Ascending aorta (tissue), 2 donors: ENCODE results near the gene METTL4. TPM values are rescaled to one million over a fixed set of nuclear protein-coding genes. Genes with fewer than 3 reads are reported as not detected.

Source experiments
- DNase-seq, 2 donors: peaks; one replicate each; pipeline ENCODE4 v3.0.0-alpha.2; 2019; ENCODE audit warnings: low spot score in 2 of 2
- H3K27ac ChIP-seq, 2 donors: fragments of 200-600 bp; sonication (generic); one replicate each; pipeline ENCODE4 v1.5.1; 2016 to 2017; ENCODE audit warnings: mild to moderate bottlenecking in 1 of 2
- H3K27me3 ChIP-seq: fragments of 200-600 bp; sonication (generic); one replicate; pipeline ENCODE4 v1.5.1; 2017
- H3K36me3 ChIP-seq, 2 donors: fragments of 200-600 bp; sonication (generic); one replicate each; pipeline ENCODE4 v1.5.1; 2016
- H3K4me1 ChIP-seq, 2 donors: fragments of 200-600 bp; sonication (generic); one replicate each; pipeline ENCODE4 v1.5.1; 2016 to 2017; ENCODE audit warnings: mild to moderate bottlenecking in 1 of 2
- H3K4me3 ChIP-seq, 2 donors: fragments of 200-600 bp; sonication (generic); one replicate each; pipeline ENCODE4 v1.5.1; 2016 to 2017; ENCODE audit warnings: mild to moderate bottlenecking in 1 of 2
- H3K9me3 ChIP-seq, 2 donors: fragments of 200-600 bp; sonication (generic); one replicate each; pipeline ENCODE4 v1.5.1; 2016
- CTCF ChIP-seq, 3 experiments: fragments of 200-600 bp in 2 of 3; fragments of 450-650 bp in 1 of 3; sonication (generic) in 2 of 3; IDR thresholded peaks; one replicate each; pipeline ENCODE4 v1.5.1; 2016 to 2019; ENCODE audit warnings: antibody characterized with exemption in 3 of 3, mild to moderate bottlenecking in 1 of 3, moderate library complexity in 1 of 3
- intact Hi-C: fragments of 100-400 bp; cut with DNase I; formaldehyde crosslinking; loops from one replicate; pipeline ENCODE4 v1.15.1; 2023
- total RNA-seq: library from RNA; depleted of rRNA; stranded (reverse); fragments of >200 nt; gene quantifications from one replicate; pipeline ENCODE4 v1.1.0, GENCODE V29; 2016

Gene METTL4
- total RNA-seq, 1 donor from 2014 or later = not detected

- peaks cover 0 to under 1% of the 10 kb centered on the region in 2 donors for H3K36me3 ChIP-seq
- intact Hi-C loops = loop anchor here (1.0 kb wide), 1 partner anchor 85 kb away; the partner anchor contains the start of gene SMCHD1
- peak overlapping the region; percentile 97 to 99 for H3K27ac ChIP-seq
- TF ChIP-seq CTCF (IDR thresholded peaks at IDR 0.05) = peak in 1 of 3 experiments; percentile 10
- DNase-seq = peak; percentile 29 to 86
- peaks cover 0 to 5% of the 10 kb centered on the region in 2 donors for H3K4me1 ChIP-seq
- H3K4me3 ChIP-seq = peak overlapping the region; percentile 65 to 66
- H3K27me3 ChIP-seq = no peaks in the 10 kb centered on the region
- H3K9me3 ChIP-seq = no peaks in the 10 kb centered on the region
Observed at GRCh38 chr18:2570772-2571199, 519 bp downstream of the METTL4 start.

- Histone ChIP-seq H3K4me3 (peak overlapping the region; percentile 65 to 66), H3K9me3 (no peaks in the 10 kb centered on the region), H3K27me3 (no peaks in the 10 kb centered on the region), H3K27ac (peak overlapping the region in 1 of 2 donors; percentile 97), H3K4me1 (peaks cover 0 to 5% of the 10 kb centered on the region in 2 donors), H3K36me3 (peaks cover 0 to 4% of the 10 kb centered on the region in 2 donors)
- intact Hi-C loops = no loop called here
- DNase-seq = no peak
- TF ChIP-seq CTCF (IDR thresholded peaks at IDR 0.05) = no peak
Observed at GRCh38 chr18:2569338-2570207, 1.7 kb downstream of the METTL4 start.

- TF ChIP-seq CTCF (IDR thresholded peaks at IDR 0.05) = no peak
- DNase-seq = no peak
- H3K4me3 ChIP-seq = no peak overlapping the region
- H3K27me3 ChIP-seq = no peaks in the 10 kb centered on the region
- peaks cover 0 to 5% of the 10 kb centered on the region in 2 donors for H3K4me1 ChIP-seq
- intact Hi-C loops = no loop called here
- H3K36me3 ChIP-seq = peaks cover 0 to 7% of the 10 kb centered on the region in 2 donors
- no peaks in the 10 kb centered on the region for H3K9me3 ChIP-seq
- no peak overlapping the region for H3K27ac ChIP-seq
Observed at GRCh38 chr18:2568605-2569004, 2.7 kb downstream of the METTL4 start.

GRCh38 chr18:2568129-2568528, 3.2 kb downstream of the METTL4 start:
- TF ChIP-seq CTCF (IDR thresholded peaks at IDR 0.05) = no peak
- no peak for DNase-seq
- H3K27ac ChIP-seq = no peak overlapping the region
- H3K4me3 ChIP-seq = no peak overlapping the region
- no peaks in the 10 kb centered on the region for H3K9me3 ChIP-seq
- intact Hi-C loops = no loop called here
- no peaks in the 10 kb centered on the region for H3K27me3 ChIP-seq
- H3K36me3 ChIP-seq = peaks cover 0 to 7% of the 10 kb centered on the region in 2 donors
- H3K4me1 ChIP-seq = peaks cover 0 to 5% of the 10 kb centered on the region in 2 donors

- H3K4me1 ChIP-seq = no peaks in the 10 kb centered on the region
- intact Hi-C loops = no loop called here
- no peak for DNase-seq
- H3K4me3 ChIP-seq = no peak overlapping the region
- H3K27ac ChIP-seq = no peak overlapping the region
- H3K27me3 ChIP-seq = no peaks in the 10 kb centered on the region
- no peaks in the 10 kb centered on the region for H3K9me3 ChIP-seq
- peaks cover 6 to 11% of the 10 kb centered on the region in 2 donors for H3K36me3 ChIP-seq
- no peak for TF ChIP-seq CTCF (IDR thresholded peaks at IDR 0.05)
Observed at GRCh38 chr18:2564373-2564772, 6.9 kb downstream of the METTL4 start.
